B cell (primary cell): ENCODE results near the gene ICOSLG. TPM values are rescaled to one million over a fixed set of nuclear protein-coding genes. Genes with fewer than 3 reads are reported as not detected.
"Not testable (repeated sequence)": the region's sequence is repeated elsewhere in the genome, so short reads cannot be mapped to it uniquely, and the experiment has no call there.

Experiments
- ATAC-seq: fragments of 200-7000 bp; cut with Tn5 transposase; one replicate; pipeline ENCODE4 v1.10.0; 2021; ENCODE audit warnings: low read depth, mild to moderate bottlenecking, moderate number of reproducible peaks, moderate library complexity
- CTCF ChIA-PET: fragments of 350-600 bp; sonication (Branson Sonifier 250); formaldehyde crosslinking; loops from one replicate; lab custom pipeline; 2021; ENCODE audit warnings: antibody characterized with exemption, inconsistent platforms; lab: Charles Lee
- POLR2A ChIA-PET: fragments of 350-600 bp; sonication (Branson Sonifier 250); formaldehyde crosslinking; loops from one replicate; lab custom pipeline; 2021; ENCODE audit warnings: antibody characterized with exemption; lab: Charles Lee
- DNase-seq: peaks from one replicate; pipeline ENCODE4 v3.0.0; 2013
- H2AFZ ChIP-seq: 2 replicates; pipeline ENCODE4 v1.6.1; 2012; ENCODE audit warnings: mild to moderate bottlenecking, low read depth, low read length; ENCODE audit not compliant: insufficient read depth, poor library complexity, severe bottlenecking
- H3K27ac ChIP-seq, 2 donors: 1 replicate in 1 of 2; 2 replicates in 1 of 2; pipeline ENCODE4 v1.5.1; 2012 to 2013; ENCODE audit warnings: low read length in 2 of 2, mild to moderate bottlenecking in 2 of 2, moderate library complexity in 1 of 2
- H3K27me3 ChIP-seq, 4 experiments: fragments of 200-600 bp in 1 of 4; sonication (generic) in 1 of 4; replicated peaks in 1 of 4; 1 replicate in 2 of 4; 2 replicates in 2 of 4; pipeline versions ENCODE4 v1.6.1 to v1.7.0; 2013 to 2016; ENCODE audit warnings: low read length in 3 of 4, mild to moderate bottlenecking in 2 of 4, mixed read lengths in 1 of 4, moderate library complexity in 1 of 4; ENCODE audit not compliant: insufficient read depth in 4 of 4, control insufficient read depth in 3 of 4; ENCODE audit errors: control extremely low read depth in 1 of 4
- H3K36me3 ChIP-seq, 2 experiments: replicated peaks in 1 of 2; 1 replicate in 1 of 2; 2 replicates in 1 of 2; pipeline versions ENCODE4 v1.6.1 to v1.7.1; 2013; ENCODE audit warnings: low read length in 1 of 2; ENCODE audit not compliant: insufficient read depth in 2 of 2, control insufficient read depth in 1 of 2; ENCODE audit errors: control extremely low read depth in 1 of 2, extremely low read depth in 1 of 2
- H3K4me1 ChIP-seq, 2 donors: fragments of 200-600 bp in 1 of 2; sonication (generic) in 1 of 2; 1 replicate in 1 of 2; 2 replicates in 1 of 2; pipeline versions ENCODE4 v1.5.1 to v1.6.1; 2013 to 2017; ENCODE audit warnings: low read length in 2 of 2; ENCODE audit not compliant: control insufficient read depth in 2 of 2, insufficient read depth in 2 of 2
- H3K4me2 ChIP-seq: replicated peaks from 2 replicates; pipeline ENCODE3; 2012; ENCODE audit warnings: mild to moderate bottlenecking, low read depth, low read length; ENCODE audit not compliant: poor library complexity, severe bottlenecking
- H3K4me3 ChIP-seq, 5 experiments: fragments of 200-600 bp in 1 of 5; sonication (generic) in 1 of 5; 1 replicate in 3 of 5; 2 replicates in 2 of 5; pipeline versions ENCODE4 v1.5.1 to v1.7.0; 2011 to 2016; ENCODE audit warnings: low read length in 4 of 5, mild to moderate bottlenecking in 4 of 5, low read depth in 2 of 5, control low read depth in 1 of 5, moderate library complexity in 1 of 5; ENCODE audit not compliant: insufficient read depth in 1 of 5; ENCODE audit errors: control extremely low read depth in 1 of 5, extremely low read depth in 1 of 5
- H3K79me2 ChIP-seq: fragments of 200-600 bp; sonication (generic); one replicate; pipeline ENCODE4 v1.6.0; 2016; ENCODE audit warnings: low read length; ENCODE audit not compliant: control insufficient read depth, insufficient read depth
- H3K9ac ChIP-seq: fragments of 200-600 bp; sonication (generic); 2 replicates; pipeline ENCODE4 v1.6.1; 2017; ENCODE audit warnings: mild to moderate bottlenecking, low read length, moderate library complexity
- H3K9me3 ChIP-seq, 3 donors: one replicate each; pipeline versions ENCODE4 v1.6.1 to v1.7.1; 2013; ENCODE audit warnings: low read length in 2 of 3; ENCODE audit not compliant: control insufficient read depth in 2 of 3, insufficient read depth in 1 of 3; ENCODE audit errors: control extremely low read depth in 1 of 3
- H4K20me1 ChIP-seq: 2 replicates; pipeline ENCODE4 v1.6.0; 2012; ENCODE audit warnings: mild to moderate bottlenecking, low read length; ENCODE audit not compliant: insufficient read depth, control insufficient read depth, poor library complexity, severe bottlenecking
- H3K27ac Mint-ChIP-seq: one replicate; pipeline ENCODE4 v1.8.0; 2021; ENCODE audit warnings: mixed read lengths
- H3K27me3 Mint-ChIP-seq: one replicate; pipeline ENCODE4 v1.8.0; 2021; ENCODE audit warnings: mixed read lengths
- H3K4me1 Mint-ChIP-seq: one replicate; pipeline ENCODE4 v1.8.0; 2021; ENCODE audit warnings: mixed read lengths
- H3K4me3 Mint-ChIP-seq: one replicate; pipeline ENCODE4 v1.8.0; 2021; ENCODE audit warnings: mixed read lengths
- H3K9me3 Mint-ChIP-seq: one replicate; pipeline ENCODE4 v1.8.0; 2022; ENCODE audit warnings: mixed read lengths; ENCODE audit not compliant: insufficient read depth
- WGBS: methylation state at CpG from one replicate; pipeline ENCODE4 v1.1.5; 2013; ENCODE audit warnings: missing lambda C conversion rate; ENCODE audit not compliant: insufficient coverage; 5-methylcytosine and 5-hydroxymethylcytosine counted together
- intact Hi-C: fragments of 100-400 bp; cut with micrococcal nuclease; formaldehyde crosslinking; loops from one replicate; pipeline ENCODE4 v1.10.0; 2022
- polyA plus RNA-seq: library from polyadenylated mRNA; depleted of rRNA; stranded (reverse); fragments of >200 nt; gene quantifications from 2 replicates; pipeline ENCODE4 v1.2.3, GENCODE V29; 2012
- total RNA-seq, 2 donors: library from RNA; stranded (reverse); fragments of 120-200 nt in 1 of 2; gene quantifications; 1 replicate in 1 of 2; 2 replicates in 1 of 2; pipeline versions ENCODE4 v1.2.3 to v1.2.4, GENCODE V29; 2013 to 2022

Gene ICOSLG
- total and polyA plus RNA-seq, 2 donors (not counting 1 experiment from before 2014, with no cell fraction given), result 40.2 to 124 TPM

GRCh38 chr21:44220674-44221073, 20.1 kb downstream of the ICOSLG start:
- WGBS, result no CpG with 5 or more reads among the region's 18 CpGs
- CTCF ChIA-PET, result not testable (repeated sequence)

DNA sequence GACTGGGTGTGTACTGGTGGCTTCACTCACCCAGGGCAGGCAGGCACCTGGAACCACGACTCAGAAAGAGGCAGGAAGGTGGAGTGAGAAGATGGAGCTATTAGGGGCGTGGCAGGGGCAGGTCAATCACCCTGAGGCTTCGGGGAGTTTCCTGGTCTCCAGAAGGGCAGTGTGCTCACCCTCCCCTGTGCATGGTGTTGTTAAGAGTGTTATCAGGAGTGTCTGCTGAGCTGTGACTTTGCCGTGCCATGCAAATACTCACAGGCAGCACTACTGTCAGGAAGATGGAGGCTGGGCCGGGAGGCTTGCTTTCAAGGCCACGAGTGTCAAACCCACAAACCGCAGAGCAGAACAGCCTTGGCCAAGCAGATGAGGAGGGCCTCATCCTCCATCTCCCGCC, 22.3 kb downstream of the ICOSLG start:
- H3K4me3 Mint-ChIP-seq, H3K4me2 ChIP-seq, H3K27me3 ChIP-seq, POLR2A ChIA-PET, CTCF ChIA-PET, H3K9me3 ChIP-seq, H3K4me1 ChIP-seq, H3K79me2 ChIP-seq, H3K27ac ChIP-seq, H3K27me3 Mint-ChIP-seq, H3K36me3 ChIP-seq, DNase-seq, H3K9ac ChIP-seq, H3K9me3 Mint-ChIP-seq, intact Hi-C loops, H2AFZ ChIP-seq, H4K20me1 ChIP-seq, H3K27ac Mint-ChIP-seq, H3K4me3 ChIP-seq, H3K4me1 Mint-ChIP-seq: not testable (repeated sequence)
- ATAC-seq, result peak; percentile 34
- no CpG with 5 or more reads among the region's 8 CpGs for WGBS

More at GRCh38 chr21:44220674-44221073, 20.1 kb downstream of the ICOSLG start:
- H3K4me3 ChIP-seq, H3K4me2 ChIP-seq, H2AFZ ChIP-seq, H3K9ac ChIP-seq, H3K79me2 ChIP-seq, H3K27me3 ChIP-seq, H3K9me3 ChIP-seq, H3K27ac Mint-ChIP-seq, H3K27ac ChIP-seq, H3K27me3 Mint-ChIP-seq, POLR2A ChIA-PET, H3K4me1 ChIP-seq, H3K36me3 ChIP-seq, H3K9me3 Mint-ChIP-seq, intact Hi-C loops, DNase-seq, H3K4me1 Mint-ChIP-seq, H4K20me1 ChIP-seq, H3K4me3 Mint-ChIP-seq: not testable (repeated sequence)
- ATAC-seq, result peak; percentile 50

GRCh38 chr21:44211978-44212377, 28.8 kb downstream of the ICOSLG start:
- H2AFZ ChIP-seq, H3K4me1 ChIP-seq, DNase-seq, H3K9me3 ChIP-seq, H3K9ac ChIP-seq, ATAC-seq, H3K27me3 Mint-ChIP-seq, CTCF ChIA-PET, H3K4me3 ChIP-seq, H3K27ac ChIP-seq, H3K79me2 ChIP-seq, H4K20me1 ChIP-seq, H3K4me1 Mint-ChIP-seq, POLR2A ChIA-PET, H3K4me2 ChIP-seq, intact Hi-C loops, H3K27me3 ChIP-seq, H3K9me3 Mint-ChIP-seq, H3K36me3 ChIP-seq: not testable (repeated sequence)
- Mint-ChIP-seq H3K27ac (peak overlapping the region; percentile 41), H3K4me3 (peak overlapping the region; percentile 39)
- no CpG with 5 or more reads among the region's 2 CpGs for whole genome bisulfite sequencing

- H3K9ac ChIP-seq, H3K27ac ChIP-seq, H3K4me3 Mint-ChIP-seq, POLR2A ChIA-PET, H3K79me2 ChIP-seq, H3K4me2 ChIP-seq, H2AFZ ChIP-seq, H3K27me3 Mint-ChIP-seq, H3K4me3 ChIP-seq, intact Hi-C loops, DNase-seq, CTCF ChIA-PET, H4K20me1 ChIP-seq, H3K4me1 ChIP-seq, H3K27ac Mint-ChIP-seq, H3K4me1 Mint-ChIP-seq, H3K27me3 ChIP-seq, H3K36me3 ChIP-seq, H3K9me3 ChIP-seq, ATAC-seq, H3K9me3 Mint-ChIP-seq: not testable (repeated sequence)
- no CpG with 5 or more reads among the region's 3 CpGs for WGBS
Measured at GRCh38 chr21:44211574-44211973, 29.2 kb downstream of the ICOSLG start.
